PC-3 (cell line): ENCODE measurements around the gene MRFAP1.

Experiments used
- CTCF ChIP-seq: fragments of 300-600 bp; sonication (generic); conservative IDR thresholded peaks from 2 replicates; pipeline ENCODE4 v1.5.1; 2017; ENCODE audit warnings: antibody characterized with exemption, low read depth, mild to moderate bottlenecking, low read length
- EZH2 ChIP-seq: fragments of 300-600 bp; sonication (generic); IDR thresholded peaks from one replicate; pipeline ENCODE4 v1.6.1; 2017; ENCODE audit warnings: antibody characterized with exemption, mild to moderate bottlenecking, low read length; ENCODE audit not compliant: unreplicated experiment
- EZH2phosphoT487 ChIP-seq: fragments of 300-600 bp; sonication (generic); IDR thresholded peaks from 2 replicates; pipeline ENCODE4 v1.6.1; 2018; ENCODE audit warnings: mild to moderate bottlenecking, antibody characterized with exemption, low read length, borderline replicate concordance

GRCh38 chr4:6614701-6615230 is 25.7 kb upstream of the MRFAP1 start:
- TF ChIP-seq CTCF, result no peak
- no peak for TF ChIP-seq EZH2
- no peak for TF ChIP-seq EZH2phosphoT487
